HUES64 (cell line): ENCODE data around the gene RUFY4.

Experiments used
- H3K27ac ChIP-seq: 2 replicates; pipeline ENCODE4 v1.7.0; 2013; ENCODE audit warnings: low read depth, low read length, inconsistent platforms
- H3K27me3 ChIP-seq: 2 replicates; pipeline ENCODE4 v1.6.1; 2013; ENCODE audit warnings: mild to moderate bottlenecking, low read length; ENCODE audit not compliant: insufficient read depth
- H3K36me3 ChIP-seq: 2 replicates; pipeline ENCODE4 v1.6.1; 2013; ENCODE audit warnings: mild to moderate bottlenecking, low read length; ENCODE audit not compliant: insufficient read depth
- H3K4me1 ChIP-seq: 2 replicates; pipeline ENCODE4 v1.6.1; 2013; ENCODE audit warnings: mild to moderate bottlenecking, low read length, moderate library complexity; ENCODE audit not compliant: insufficient read depth
- H3K4me3 ChIP-seq: 2 replicates; pipeline ENCODE4 v1.5.1; 2013; ENCODE audit warnings: mild to moderate bottlenecking, low read length, moderate library complexity
- H3K9ac ChIP-seq: 2 replicates; pipeline ENCODE4 v1.6.1; 2013; ENCODE audit warnings: mild to moderate bottlenecking, low read depth, low read length
- H3K9me3 ChIP-seq: 2 replicates; pipeline ENCODE4 v1.6.1; 2013; ENCODE audit warnings: low read depth, low read length; ENCODE audit not compliant: insufficient read depth
- WGBS: fragments of 150-250, 120-280 bp; methylation state at CpG from one replicate; pipeline ENCODE4 v1.1.7; 2013; ENCODE audit warnings: missing lambda C conversion rate; 5-methylcytosine and 5-hydroxymethylcytosine counted together

The RUFY4 gene

DNA sequence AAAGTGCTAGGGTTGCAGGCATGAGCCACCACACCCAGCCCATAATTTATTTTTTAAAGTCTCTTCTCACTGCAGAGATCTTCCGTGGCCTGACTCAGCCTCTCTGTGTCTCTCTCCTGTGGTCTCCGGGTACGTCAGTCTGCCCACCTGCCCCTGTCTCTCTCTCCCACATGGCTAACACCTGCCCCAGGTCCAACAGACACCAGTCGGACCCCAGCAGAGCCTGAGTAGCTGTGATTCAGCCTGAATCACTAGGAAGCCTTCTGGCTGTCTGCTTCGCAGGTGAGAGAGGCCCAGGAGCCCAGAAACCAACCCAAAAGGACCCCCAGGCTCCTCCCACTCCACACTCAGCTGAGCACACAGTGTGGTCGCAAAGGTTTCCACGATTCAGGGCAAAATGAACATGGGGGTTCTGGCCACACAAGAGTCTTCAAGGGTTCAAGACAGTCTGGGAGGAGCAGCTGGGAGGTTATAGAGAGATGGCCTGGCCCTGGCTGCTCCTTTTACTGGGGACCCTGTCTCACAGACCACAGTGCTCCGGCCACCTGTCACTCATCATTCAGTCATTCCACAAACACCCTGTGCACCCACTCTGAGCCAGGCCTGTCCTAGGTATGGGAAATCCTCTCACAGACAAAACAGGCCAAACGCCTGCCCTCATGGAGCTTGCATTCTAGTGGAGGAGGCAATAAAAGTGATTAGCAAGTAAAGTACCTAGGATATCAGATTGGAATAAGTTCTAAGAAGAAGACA, 8.6 kb downstream of the RUFY4 start:
- no peak overlapping the region for H3K9ac ChIP-seq
- 86% methylated on average over 9 of the region's 9 CpGs for WGBS

DNA sequence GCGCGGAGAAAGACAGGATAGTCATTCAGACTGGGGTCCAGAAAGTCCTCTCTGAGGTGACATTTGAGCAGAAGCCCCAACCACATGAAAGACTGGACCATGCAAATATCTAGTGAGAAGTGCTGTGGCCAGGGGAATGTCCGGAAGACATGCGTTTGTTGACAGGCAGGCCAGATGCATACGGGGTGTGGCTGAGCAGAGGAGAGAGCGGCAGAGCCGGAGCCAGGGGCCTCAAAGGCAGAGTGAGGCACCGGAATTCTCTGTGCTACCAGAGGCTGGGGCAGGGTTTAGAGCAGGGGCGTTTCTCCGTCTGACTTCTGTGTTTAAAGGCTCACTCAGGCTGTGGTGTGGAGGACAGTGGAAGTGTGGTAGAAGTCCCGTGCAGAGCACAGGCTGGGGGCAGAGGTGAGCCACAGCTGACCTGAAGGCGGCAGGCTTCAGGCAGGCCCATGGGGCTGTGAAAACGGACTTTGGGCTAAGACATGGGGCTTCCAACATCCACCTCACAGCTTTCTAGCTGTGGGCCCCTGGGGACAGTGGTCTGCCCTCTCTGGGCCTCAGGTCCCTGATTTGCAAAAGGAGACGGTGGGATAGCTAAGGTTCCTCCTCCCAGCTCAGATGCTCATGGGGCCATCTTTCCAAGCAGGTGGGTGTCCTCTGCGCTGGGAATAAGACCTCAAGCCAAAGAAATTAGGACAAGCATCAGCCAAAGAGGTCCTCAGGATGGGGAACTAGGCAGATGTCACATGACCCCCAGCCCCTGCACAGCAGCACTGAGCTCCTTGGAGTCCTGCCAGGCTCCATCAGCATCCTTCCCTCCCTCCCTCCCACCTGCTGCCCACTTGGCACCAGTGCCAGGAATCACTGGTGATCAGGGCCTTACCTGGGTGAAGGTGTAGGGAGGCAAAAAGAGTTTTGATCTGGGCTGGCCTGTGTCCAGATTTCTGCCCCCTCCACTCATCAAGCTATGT, 11.2 kb downstream of the RUFY4 start:
- H3K9me3 ChIP-seq: no peaks in the 10 kb centered on the region
- H3K27me3 ChIP-seq: no peaks in the 10 kb centered on the region
- 78% methylated on average over 15 of the region's 15 CpGs for WGBS
- no peaks in the 10 kb centered on the region for H3K36me3 ChIP-seq
- H3K27ac ChIP-seq: no peak overlapping the region
- H3K4me1 ChIP-seq: no peaks in the 10 kb centered on the region
- H3K4me3 ChIP-seq: no peak overlapping the region
- no peak overlapping the region for H3K9ac ChIP-seq

More for the DNA sequence above, 8.6 kb downstream of the RUFY4 start:
- H3K36me3 ChIP-seq: no peaks in the 10 kb centered on the region
- H3K27me3 ChIP-seq: no peaks in the 10 kb centered on the region
- H3K4me1 ChIP-seq: no peaks in the 10 kb centered on the region
- no peak overlapping the region for H3K4me3 ChIP-seq
- H3K9me3 ChIP-seq: no peaks in the 10 kb centered on the region
- no peak overlapping the region for H3K27ac ChIP-seq

DNA sequence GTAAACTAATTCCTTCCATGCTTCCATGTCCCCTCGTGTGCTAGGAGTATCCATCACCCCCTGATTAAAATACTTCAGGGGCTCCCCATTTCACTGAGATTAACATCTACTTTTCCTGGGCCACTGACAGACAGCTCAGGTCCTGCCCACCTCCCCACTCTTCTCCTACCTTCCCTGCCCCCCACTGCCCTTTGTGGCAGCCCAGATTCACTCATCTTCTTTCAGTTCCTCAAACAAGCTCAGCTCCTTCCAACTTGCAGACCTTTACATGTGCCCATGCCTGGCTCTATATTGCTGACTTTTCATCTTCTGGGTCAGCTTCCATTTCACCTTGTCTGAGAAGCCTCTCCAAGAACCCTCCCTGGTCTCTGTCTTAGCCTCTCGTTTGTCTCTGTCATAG, 12.0 kb downstream of the RUFY4 start:
- Histone ChIP-seq H3K27ac (no peak overlapping the region), H3K9me3 (0 out of 2 replicates have a peak, but pooled peaks cover under 1% of the 10 kb centered on the region), H3K4me1 (no peaks in the 10 kb centered on the region), H3K36me3 (no peaks in the 10 kb centered on the region), H3K27me3 (no peaks in the 10 kb centered on the region), H3K9ac (no peak overlapping the region), H3K4me3 (no peak overlapping the region)
- 89% methylated on average over 1 of the region's 2 CpGs for WGBS

DNA sequence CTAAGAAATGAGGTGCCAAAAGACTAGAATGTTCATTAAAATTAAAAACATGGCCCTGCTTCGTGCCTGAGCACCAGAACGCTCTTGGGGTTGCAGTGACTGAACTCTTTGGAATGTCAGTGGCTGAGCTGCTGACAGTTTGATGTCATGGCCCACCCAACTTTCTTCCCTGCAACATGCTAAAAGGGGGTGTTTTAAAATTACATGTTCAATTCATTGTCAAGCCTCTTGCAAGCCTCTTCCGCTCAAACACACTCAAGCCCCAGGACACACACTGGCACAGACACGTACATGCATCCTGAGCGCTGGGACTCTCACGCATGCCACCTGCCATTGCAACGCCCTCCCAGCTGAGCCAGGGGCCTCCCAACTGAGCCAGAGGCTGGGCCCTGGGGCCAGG, 12.6 kb downstream of the RUFY4 start:
- H3K4me1 ChIP-seq: no peaks in the 10 kb centered on the region
- H3K4me3 ChIP-seq: no peak overlapping the region
- no peaks in the 10 kb centered on the region for H3K36me3 ChIP-seq
- 79% methylated on average over 7 of the region's 7 CpGs for WGBS
- no peaks in the 10 kb centered on the region for H3K27me3 ChIP-seq
- no peak overlapping the region for H3K27ac ChIP-seq
- no peak overlapping the region for H3K9ac ChIP-seq
- peaks cover 6% of the 10 kb centered on the region for H3K9me3 ChIP-seq

DNA sequence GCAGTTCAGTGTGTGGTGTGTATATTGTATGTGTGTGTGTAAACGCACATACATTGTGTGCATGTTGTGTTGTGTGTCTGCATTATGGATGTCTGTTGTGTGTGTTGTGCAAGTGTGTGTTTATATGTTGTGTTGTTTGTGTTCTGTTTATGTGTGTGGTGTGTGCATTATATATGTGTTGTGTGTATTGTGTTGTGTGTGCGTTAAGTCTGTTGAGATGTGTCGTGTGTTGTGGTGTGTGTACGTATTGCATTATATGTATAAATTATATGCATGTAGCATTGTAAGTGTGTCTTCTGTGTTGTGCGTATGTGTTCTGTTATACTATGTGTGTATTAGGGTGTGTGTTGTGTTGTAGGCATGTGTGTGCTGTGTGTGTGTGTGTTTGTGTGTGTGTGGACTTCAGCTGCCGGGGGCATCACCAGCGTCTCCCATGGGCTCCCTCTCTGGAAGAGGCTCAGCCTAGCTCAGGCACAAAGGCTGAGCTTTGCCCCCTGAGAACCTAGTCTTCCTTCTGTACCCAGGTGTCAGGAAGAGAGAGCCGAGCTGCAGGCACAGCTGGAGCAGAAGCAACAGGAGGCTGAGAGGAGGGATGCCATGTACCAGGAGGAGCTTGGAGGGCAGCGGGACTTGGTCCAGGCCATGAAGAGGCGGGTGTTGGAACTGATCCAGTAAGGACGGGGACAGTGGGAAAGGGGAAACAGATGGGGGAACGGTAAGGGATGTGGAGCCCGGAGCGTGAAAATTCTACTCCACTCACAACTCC, 13.7 kb downstream of the RUFY4 start:
- Histone ChIP-seq H3K36me3 (no peaks in the 10 kb centered on the region), H3K9ac (no peak overlapping the region)
- 86% methylated on average over 12 of the region's 14 CpGs for WGBS

DNA sequence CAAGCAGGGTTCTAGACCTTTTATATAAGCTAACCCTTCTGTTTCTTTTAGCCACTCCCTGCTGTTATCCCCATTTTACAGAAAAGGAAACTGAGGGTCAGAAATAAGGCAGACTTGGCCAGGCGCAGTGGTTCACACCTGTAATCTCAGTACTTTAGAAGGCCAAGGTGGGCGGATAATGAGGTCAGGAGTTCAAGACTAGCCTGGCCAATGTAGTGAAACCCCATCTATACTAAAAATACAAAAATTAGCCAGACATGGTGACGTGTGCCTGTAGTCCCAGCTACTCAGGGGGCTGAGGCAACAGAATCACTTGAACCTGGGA, 14.3 kb downstream of the RUFY4 start:
- no peak overlapping the region for H3K27ac ChIP-seq
- H3K4me1 ChIP-seq: no peaks in the 10 kb centered on the region
- 91% methylated on average over 3 of the region's 3 CpGs for WGBS
- H3K9me3 ChIP-seq: peaks cover 8% of the 10 kb centered on the region
- H3K36me3 ChIP-seq: no peaks in the 10 kb centered on the region
- H3K9ac ChIP-seq: no peak overlapping the region
- H3K4me3 ChIP-seq: no peak overlapping the region
- no peaks in the 10 kb centered on the region for H3K27me3 ChIP-seq

More for the DNA sequence above, 13.7 kb downstream of the RUFY4 start:
- no peak overlapping the region for H3K4me3 ChIP-seq
- no peak overlapping the region for H3K27ac ChIP-seq
- no peaks in the 10 kb centered on the region for H3K27me3 ChIP-seq
- H3K9me3 ChIP-seq: peaks cover 8% of the 10 kb centered on the region
- no peaks in the 10 kb centered on the region for H3K4me1 ChIP-seq

DNA sequence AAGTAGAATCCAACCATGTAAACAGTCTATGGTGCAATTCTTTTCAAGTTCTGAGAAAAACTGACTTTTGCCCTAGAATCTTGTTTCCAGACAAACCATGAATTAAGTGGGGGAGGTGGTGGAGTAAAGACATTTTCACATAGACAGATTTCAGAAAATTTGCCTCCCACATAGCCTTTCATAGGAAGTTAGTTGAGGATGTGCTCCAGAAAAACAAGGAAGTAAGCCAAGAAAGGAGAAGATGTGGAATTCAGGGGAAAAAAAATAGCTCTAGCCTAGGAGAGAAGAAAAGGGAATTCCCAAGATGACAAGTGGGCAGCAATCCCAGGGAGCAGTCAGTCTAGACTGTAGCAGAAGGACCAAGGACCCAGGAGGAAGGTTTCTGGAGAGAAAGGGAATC, 17.4 kb downstream of the RUFY4 start:
- Histone ChIP-seq H3K4me3 (no peak overlapping the region), H3K9ac (no peak overlapping the region), H3K36me3 (no peaks in the 10 kb centered on the region), H3K27ac (no peak overlapping the region), H3K27me3 (no peaks in the 10 kb centered on the region), H3K4me1 (no peaks in the 10 kb centered on the region), H3K9me3 (peaks cover 8% of the 10 kb centered on the region)

DNA sequence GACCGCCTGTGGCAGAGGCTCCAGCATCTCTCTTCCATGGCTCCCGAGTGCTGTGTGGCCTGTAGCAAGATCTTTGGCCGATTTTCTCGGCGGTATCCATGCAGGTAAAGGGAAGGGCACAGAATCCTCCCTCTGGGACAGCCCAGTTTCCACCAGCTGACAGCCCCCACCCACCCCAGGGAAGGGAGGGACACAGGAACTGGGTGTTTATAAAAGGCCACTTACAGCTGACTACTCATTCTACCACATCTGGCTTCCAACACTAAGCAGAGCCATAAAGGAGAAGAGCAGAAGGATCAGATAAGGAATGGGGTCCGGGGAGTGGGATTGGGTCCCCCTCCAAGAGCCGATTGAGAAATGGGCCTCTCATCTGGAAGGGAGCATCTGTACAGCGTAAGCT, 20.2 kb downstream of the RUFY4 start:
- Histone ChIP-seq H3K27ac (no peak overlapping the region), H3K4me3 (no peak overlapping the region), H3K36me3 (no peaks in the 10 kb centered on the region), H3K4me1 (no peaks in the 10 kb centered on the region), H3K9ac (no peak overlapping the region), H3K27me3 (no peaks in the 10 kb centered on the region), H3K9me3 (peaks cover 8% of the 10 kb centered on the region)
- 87% methylated on average over 8 of the region's 8 CpGs for WGBS

DNA sequence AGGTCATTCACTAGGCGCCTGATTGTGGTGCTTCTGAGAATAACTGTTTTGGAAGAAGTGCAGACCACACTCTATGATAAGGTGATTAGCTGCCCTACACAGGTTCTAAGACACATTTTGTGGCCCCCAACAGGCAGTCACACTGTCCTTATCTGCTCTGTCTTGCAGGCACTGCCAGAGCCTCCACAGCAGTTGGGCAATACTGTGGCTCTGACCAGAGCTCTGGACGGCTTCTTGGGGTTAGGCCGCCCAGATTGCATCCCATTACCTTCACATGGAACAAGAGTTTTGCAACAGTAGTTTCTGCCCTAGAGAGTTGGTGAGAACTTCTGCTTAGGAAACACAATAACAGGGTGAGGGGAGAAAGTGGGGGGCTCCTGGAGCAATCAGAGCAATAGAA, 22.7 kb downstream of the RUFY4 start:
- Histone ChIP-seq H3K4me1 (no peaks in the 10 kb centered on the region), H3K9ac (no peak overlapping the region), H3K36me3 (no peaks in the 10 kb centered on the region), H3K27ac (no peak overlapping the region), H3K4me3 (no peak overlapping the region), H3K27me3 (no peaks in the 10 kb centered on the region), H3K9me3 (peaks cover under 1% of the 10 kb centered on the region)
- WGBS: 95% methylated on average over 3 of the region's 3 CpGs

DNA sequence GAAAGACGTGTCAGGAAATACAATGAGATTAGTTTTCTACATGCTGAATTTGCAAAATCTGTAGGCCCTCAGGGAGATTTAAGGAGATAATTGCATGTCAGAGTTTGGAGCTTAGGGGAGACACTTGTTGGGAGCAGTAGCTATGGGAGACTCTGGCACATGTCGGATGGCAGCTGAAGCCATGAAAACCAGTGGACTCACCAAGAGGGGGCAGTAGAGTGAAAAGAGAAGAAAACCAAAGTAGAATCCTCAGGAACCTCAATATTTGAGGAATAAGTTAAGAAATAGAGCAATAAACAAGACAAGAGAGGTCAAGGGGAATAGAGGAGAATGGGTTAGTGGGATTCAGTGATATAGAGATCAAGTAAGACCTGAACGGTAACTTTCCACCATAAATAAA, 24.8 kb downstream of the RUFY4 start:
- Histone ChIP-seq H3K27me3 (no peaks in the 10 kb centered on the region), H3K4me1 (no peaks in the 10 kb centered on the region), H3K9me3 (no peaks in the 10 kb centered on the region), H3K36me3 (no peaks in the 10 kb centered on the region), H3K4me3 (no peak overlapping the region), H3K27ac (no peak overlapping the region), H3K9ac (no peak overlapping the region)
- 80% methylated on average over 2 of the region's 3 CpGs for WGBS

DNA sequence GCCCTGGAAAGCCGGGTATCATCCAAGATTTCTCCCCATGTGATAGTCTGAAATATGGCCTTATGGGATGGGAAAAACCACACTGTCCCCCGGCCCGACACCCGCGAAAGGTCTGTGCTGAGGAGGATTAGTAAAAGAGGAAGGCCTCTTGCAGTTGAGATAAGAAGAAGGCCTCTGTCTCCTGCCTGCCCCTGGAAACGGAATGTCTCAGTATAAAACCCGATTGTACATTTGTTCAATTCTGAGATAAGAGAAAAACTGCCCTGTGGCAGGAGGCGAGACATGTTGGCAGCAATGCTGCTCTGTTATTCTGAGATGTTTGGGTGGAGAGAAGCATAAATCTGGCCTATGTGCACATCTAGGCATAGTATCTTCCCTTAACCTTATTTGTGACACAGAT, 26.8 kb downstream of the RUFY4 start:
- WGBS: 85% methylated on average over 8 of the region's 8 CpGs
- no peak overlapping the region for H3K9ac ChIP-seq
- H3K9me3 ChIP-seq: no peaks in the 10 kb centered on the region
- no peak overlapping the region for H3K4me3 ChIP-seq
- no peaks in the 10 kb centered on the region for H3K36me3 ChIP-seq
- H3K4me1 ChIP-seq: no peaks in the 10 kb centered on the region
- no peak overlapping the region for H3K27ac ChIP-seq
- H3K27me3 ChIP-seq: no peaks in the 10 kb centered on the region
